Measurements from ENCODE around the gene LAMB4. TPM values are rescaled to one million over a fixed set of nuclear protein-coding genes. Genes with fewer than 3 reads are reported as not detected.

Gene LAMB4
- total and polyA plus RNA-seq, 4 experiments from 2014 or later = not detected

DNA sequence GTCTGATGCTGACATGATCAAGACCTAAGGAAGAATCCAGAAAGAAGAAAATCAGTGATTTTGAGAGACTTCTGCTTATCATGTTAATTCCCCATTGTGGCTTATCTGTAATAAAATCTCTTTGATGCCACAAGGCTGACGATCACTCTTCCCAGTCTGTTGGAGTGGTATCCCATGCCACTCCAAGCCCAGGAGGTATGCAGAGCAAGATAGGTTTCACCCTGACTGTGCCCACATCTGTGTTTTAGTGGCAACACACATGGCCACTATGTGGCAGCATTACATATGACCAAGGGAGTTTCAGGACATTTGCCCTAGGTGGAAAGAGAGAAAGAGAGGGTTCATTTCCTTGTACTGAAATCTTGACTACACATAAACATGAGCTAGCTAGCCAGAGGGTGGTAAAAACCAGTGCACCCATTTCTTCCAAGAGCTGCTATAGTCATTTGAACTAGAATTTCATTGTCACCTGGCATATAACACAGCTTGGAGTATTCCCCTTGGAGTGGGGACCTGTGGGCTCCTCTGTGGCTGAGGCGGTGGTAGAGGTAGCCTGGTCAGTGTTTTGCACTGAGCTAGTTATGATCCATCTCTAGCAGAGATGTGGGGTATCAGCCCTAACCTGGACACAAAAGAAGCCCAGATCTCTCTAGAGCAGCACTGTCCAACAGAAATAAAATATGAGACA, 20.8 kb downstream of the LAMB4 start:
- H3K27ac ChIP-seq (ENCODE audit: low read depth, low read length) = no peak overlapping the region
- H3K4me3 Mint-ChIP-seq = no peak overlapping the region
- no peaks in the 10 kb centered on the region for H3K27me3 ChIP-seq (ENCODE audit: insufficient read depth, low read length)
- POLR2A ChIA-PET (ENCODE audit: partially characterized antibody) = no interaction called here
- no peak overlapping the region for H3K4me3 ChIP-seq (ENCODE audit: low read length in 2 of 2)
- H3K4me1 ChIP-seq (ENCODE audit: insufficient read depth, low read length) = no peaks in the 10 kb centered on the region
- no peaks in the 10 kb centered on the region for H3K4me1 Mint-ChIP-seq
- no peaks in the 10 kb centered on the region for H3K9me3 ChIP-seq (ENCODE audit: control insufficient read depth in 1 of 2, low read length in 2 of 2)
- intact Hi-C loops (cut with micrococcal nuclease) = no loop called here
- no peaks in the 10 kb centered on the region for H3K27me3 Mint-ChIP-seq
- peaks cover 0 to 1% (median 0%) of the 10 kb centered on the region in 8 donors for H3K9me3 Mint-ChIP-seq
- H3K36me3 ChIP-seq (ENCODE audit: insufficient read depth, low read length) = no peaks in the 10 kb centered on the region
- H3K36me3 Mint-ChIP-seq = no peaks in the 10 kb centered on the region
- DNase-seq = no peak
- CTCF ChIA-PET (ENCODE audit: partially characterized antibody) = interaction anchor here (0.8 to 1.2 kb wide), 3 partner anchors 12 to 49 kb away, joined by 3 read pairs; no protein-coding TSS in a partner anchor
- H3K27ac Mint-ChIP-seq = no peak overlapping the region

GRCh38 chr7:108108131-108108530, 22.0 kb downstream of the LAMB4 start:
- intact Hi-C loops (cut with micrococcal nuclease) = no loop called here
- H3K9me3 Mint-ChIP-seq = peaks cover 0 to 1% (median 0%) of the 10 kb centered on the region in 8 donors
- no peak for DNase-seq
- no peaks in the 10 kb centered on the region for H3K27me3 ChIP-seq (ENCODE audit: insufficient read depth, low read length)
- H3K27me3 Mint-ChIP-seq = no peaks in the 10 kb centered on the region
- H3K4me1 ChIP-seq (ENCODE audit: insufficient read depth, low read length) = no peaks in the 10 kb centered on the region
- ChIA-PET CTCF (ENCODE audit: partially characterized antibody) (no interaction called here), POLR2A (ENCODE audit: partially characterized antibody) (no interaction called here)
- no peak overlapping the region for H3K27ac ChIP-seq (ENCODE audit: low read depth, low read length)
- no peaks in the 10 kb centered on the region for H3K4me1 Mint-ChIP-seq
- H3K36me3 ChIP-seq (ENCODE audit: insufficient read depth, low read length) = no peaks in the 10 kb centered on the region
- H3K9me3 ChIP-seq (ENCODE audit: control insufficient read depth in 1 of 2, low read length in 2 of 2) = no peaks in the 10 kb centered on the region
- H3K4me3 Mint-ChIP-seq = no peak overlapping the region
- no peak overlapping the region for H3K27ac Mint-ChIP-seq
- H3K36me3 Mint-ChIP-seq = no peaks in the 10 kb centered on the region
- H3K4me3 ChIP-seq (ENCODE audit: low read length in 2 of 2) = no peak overlapping the region

GRCh38 chr7:108104324-108104723, 25.8 kb downstream of the LAMB4 start:
- CTCF ChIA-PET (ENCODE audit: partially characterized antibody) = interaction anchor here (1.6 kb wide), 1 partner anchor 10 kb away, joined by 5 read pairs; no protein-coding TSS in a partner anchor
- Histone ChIP-seq H3K36me3 (ENCODE audit: insufficient read depth, low read length) (no peaks in the 10 kb centered on the region), H3K27me3 (ENCODE audit: insufficient read depth, low read length) (no peaks in the 10 kb centered on the region), H3K4me3 (ENCODE audit: low read length in 2 of 2) (no peak overlapping the region), H3K27ac (ENCODE audit: low read depth, low read length) (no peak overlapping the region), H3K4me1 (ENCODE audit: insufficient read depth, low read length) (no peaks in the 10 kb centered on the region), H3K9me3 (ENCODE audit: control insufficient read depth in 1 of 2, low read length in 2 of 2) (no peaks in the 10 kb centered on the region)
- POLR2A ChIA-PET (ENCODE audit: partially characterized antibody) = no interaction called here
- H3K36me3 Mint-ChIP-seq = no peaks in the 10 kb centered on the region
- H3K4me1 Mint-ChIP-seq = no peaks in the 10 kb centered on the region
- H3K27me3 Mint-ChIP-seq = peaks cover 0 to 8% of the 10 kb centered on the region in 2 donors
- no peak overlapping the region for H3K27ac Mint-ChIP-seq
- H3K9me3 Mint-ChIP-seq = peaks cover 0 to 1% (median 0%) of the 10 kb centered on the region in 8 donors
- intact Hi-C loops (cut with micrococcal nuclease) = no loop called here
- H3K4me3 Mint-ChIP-seq = no peak overlapping the region
- DNase-seq = no peak

DNA sequence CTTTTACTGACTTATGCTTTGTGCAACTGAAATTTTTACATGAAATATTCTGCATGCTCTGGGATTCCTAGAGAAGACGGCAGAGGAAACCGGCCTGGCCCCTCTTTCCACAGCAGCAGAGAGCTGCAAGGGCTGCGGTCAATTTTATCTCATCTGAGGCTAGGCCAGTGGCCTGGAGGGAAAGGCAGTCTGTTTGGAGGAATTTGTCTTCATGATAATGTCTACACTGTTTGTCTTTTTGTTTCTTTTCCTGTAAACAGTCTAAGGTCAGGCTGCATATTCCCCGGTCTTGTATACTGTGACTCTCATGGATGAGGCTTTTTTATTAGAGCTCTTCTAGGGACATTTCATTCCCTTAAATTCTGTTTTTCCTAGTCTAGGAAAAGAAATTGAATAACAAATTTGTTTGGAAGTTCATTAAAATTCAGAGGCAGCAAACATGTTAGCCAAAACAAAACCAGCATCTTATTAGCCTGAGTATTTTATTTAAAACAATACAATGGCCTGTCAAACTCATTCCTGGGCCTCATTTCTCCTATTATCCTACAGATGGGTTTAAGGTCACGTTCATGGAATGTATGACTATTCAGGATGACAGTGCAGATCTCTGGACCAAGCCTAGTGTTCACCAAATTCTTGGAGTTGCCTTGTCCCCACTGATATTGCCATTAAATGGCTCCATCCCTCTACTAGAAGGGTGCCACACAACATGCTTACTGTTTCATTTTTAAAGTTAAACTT, 26.4 kb downstream of the LAMB4 start:
- Mint-ChIP-seq H3K4me3 (no peak overlapping the region), H3K9me3 (peaks cover 0 to 1% (median 0%) of the 10 kb centered on the region in 8 donors), H3K27me3 (peaks cover 0 to 8% of the 10 kb centered on the region in 2 donors), H3K4me1 (no peaks in the 10 kb centered on the region), H3K36me3 (no peaks in the 10 kb centered on the region), H3K27ac (no peak overlapping the region)
- DNase-seq = no peak
- Histone ChIP-seq H3K4me3 (ENCODE audit: low read length in 2 of 2) (no peak overlapping the region), H3K27ac (ENCODE audit: low read depth, low read length) (no peak overlapping the region), H3K4me1 (ENCODE audit: insufficient read depth, low read length) (no peaks in the 10 kb centered on the region), H3K9me3 (ENCODE audit: control insufficient read depth in 1 of 2, low read length in 2 of 2) (no peaks in the 10 kb centered on the region), H3K27me3 (ENCODE audit: insufficient read depth, low read length) (no peaks in the 10 kb centered on the region), H3K36me3 (ENCODE audit: insufficient read depth, low read length) (no peaks in the 10 kb centered on the region)
- ChIA-PET CTCF (ENCODE audit: partially characterized antibody) (interaction anchor here (1.6 kb wide), 1 partner anchor 10 kb away, joined by 5 read pairs; no protein-coding TSS in a partner anchor), POLR2A (ENCODE audit: partially characterized antibody) (no interaction called here)
- intact Hi-C loops (cut with micrococcal nuclease) = no loop called here

DNA sequence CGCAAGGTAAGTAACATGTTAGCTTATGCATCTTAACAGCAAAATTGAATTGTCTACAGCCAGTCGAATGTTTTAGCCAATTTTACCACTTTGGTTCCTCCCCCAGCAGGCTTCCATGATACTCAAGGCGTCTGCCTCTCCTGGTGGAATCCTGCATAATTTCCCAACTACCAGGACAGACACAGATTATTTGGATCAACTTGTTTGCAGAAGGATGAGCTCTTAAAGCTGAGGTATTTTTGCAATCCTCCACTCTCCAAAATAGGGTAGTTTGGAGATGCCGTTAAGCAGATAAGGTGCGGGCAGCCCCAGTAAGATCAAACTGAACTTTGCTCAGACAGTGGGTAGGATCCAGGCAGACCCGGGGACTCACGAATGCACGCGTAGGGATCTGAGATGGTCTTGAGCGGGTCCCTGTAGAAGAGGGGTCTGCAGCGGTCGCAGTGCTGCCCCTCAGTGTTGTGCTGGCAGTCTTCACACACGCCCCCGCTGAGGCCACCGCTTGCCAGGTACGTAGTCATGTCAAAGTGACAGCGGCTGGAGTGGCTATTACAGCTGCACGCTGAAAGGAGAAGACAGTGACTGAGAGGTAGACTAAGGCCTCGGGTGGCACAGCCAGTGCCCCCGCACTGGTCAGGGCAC, 27.4 kb downstream of the LAMB4 start:
- intact Hi-C loops (cut with micrococcal nuclease) = no loop called here
- Mint-ChIP-seq H3K9me3 (peaks cover 0 to 1% (median 0%) of the 10 kb centered on the region in 8 donors), H3K27me3 (peaks cover 0 to 8% of the 10 kb centered on the region in 2 donors), H3K27ac (no peak overlapping the region), H3K36me3 (no peaks in the 10 kb centered on the region), H3K4me1 (no peaks in the 10 kb centered on the region), H3K4me3 (no peak overlapping the region)
- no peak overlapping the region for H3K4me3 ChIP-seq (ENCODE audit: low read length in 2 of 2)
- POLR2A ChIA-PET (ENCODE audit: partially characterized antibody) = no interaction called here
- DNase-seq = no peak
- CTCF ChIA-PET (ENCODE audit: partially characterized antibody) = no interaction called here
- no peaks in the 10 kb centered on the region for H3K9me3 ChIP-seq (ENCODE audit: control insufficient read depth in 1 of 2, low read length in 2 of 2)
- H3K4me1 ChIP-seq (ENCODE audit: insufficient read depth, low read length) = no peaks in the 10 kb centered on the region
- no peaks in the 10 kb centered on the region for H3K36me3 ChIP-seq (ENCODE audit: insufficient read depth, low read length)
- H3K27me3 ChIP-seq (ENCODE audit: insufficient read depth, low read length) = no peaks in the 10 kb centered on the region
- H3K27ac ChIP-seq (ENCODE audit: low read depth, low read length) = no peak overlapping the region

DNA sequence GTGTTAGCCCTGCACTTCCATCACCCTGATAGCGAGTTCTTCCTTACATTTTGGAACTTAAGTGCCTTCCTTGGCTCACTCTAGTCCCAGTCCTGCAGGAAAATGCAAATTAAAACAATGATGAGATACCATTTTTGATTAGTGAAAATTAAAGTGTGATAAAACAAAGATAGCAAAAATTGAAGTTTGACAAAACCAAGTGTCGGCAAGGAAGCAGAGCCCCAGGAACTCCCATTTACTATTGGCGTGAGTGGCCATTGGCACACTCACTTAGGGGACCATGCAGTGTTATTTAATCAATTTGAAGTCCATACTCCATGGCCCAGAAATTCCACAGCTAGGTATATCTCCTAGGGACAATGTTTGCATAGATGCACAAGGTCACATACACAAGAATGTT, 28.4 kb downstream of the LAMB4 start:
- Histone ChIP-seq H3K4me1 (ENCODE audit: insufficient read depth, low read length) (no peaks in the 10 kb centered on the region), H3K36me3 (ENCODE audit: insufficient read depth, low read length) (no peaks in the 10 kb centered on the region), H3K4me3 (ENCODE audit: low read length in 2 of 2) (no peak overlapping the region), H3K27me3 (ENCODE audit: insufficient read depth, low read length) (no peaks in the 10 kb centered on the region), H3K9me3 (ENCODE audit: control insufficient read depth in 1 of 2, low read length in 2 of 2) (no peaks in the 10 kb centered on the region), H3K27ac (ENCODE audit: low read depth, low read length) (no peak overlapping the region)
- no peak overlapping the region for H3K27ac Mint-ChIP-seq
- intact Hi-C loops (cut with micrococcal nuclease) = no loop called here
- no peak for DNase-seq
- POLR2A ChIA-PET (ENCODE audit: partially characterized antibody) = no interaction called here
- H3K9me3 Mint-ChIP-seq = peaks cover 0 to 1% (median 0%) of the 10 kb centered on the region in 8 donors
- H3K36me3 Mint-ChIP-seq = no peaks in the 10 kb centered on the region
- H3K27me3 Mint-ChIP-seq = peaks cover 0 to 8% of the 10 kb centered on the region in 2 donors
- H3K4me3 Mint-ChIP-seq = no peak overlapping the region
- CTCF ChIA-PET (ENCODE audit: partially characterized antibody) = no interaction called here
- H3K4me1 Mint-ChIP-seq = no peaks in the 10 kb centered on the region

DNA sequence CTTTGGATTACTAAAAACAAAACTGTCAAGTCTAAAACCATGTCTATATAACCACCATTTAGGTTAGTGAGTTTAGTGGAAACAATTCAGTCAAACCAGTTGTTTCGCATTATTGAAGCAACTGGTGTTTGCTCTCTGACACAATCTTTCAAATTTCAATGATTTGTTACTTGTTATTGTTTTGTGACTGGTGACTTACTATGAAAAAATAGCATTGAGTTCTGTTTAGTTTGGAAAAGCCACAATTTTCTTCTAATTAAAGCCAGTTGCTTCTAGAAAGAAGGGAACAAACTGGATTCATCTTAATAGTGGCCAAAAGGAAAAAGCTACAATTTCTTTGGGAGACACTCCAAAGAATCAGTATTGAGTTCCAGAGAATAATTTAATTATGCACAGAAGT, 30.4 kb downstream of the LAMB4 start:
- CTCF ChIA-PET (ENCODE audit: partially characterized antibody) = no interaction called here
- H3K27me3 Mint-ChIP-seq = peaks cover 2 to 8% of the 10 kb centered on the region in 2 donors
- H3K4me3 Mint-ChIP-seq = no peak overlapping the region
- no peaks in the 10 kb centered on the region for H3K9me3 ChIP-seq (ENCODE audit: control insufficient read depth in 1 of 2, low read length in 2 of 2)
- no peak for DNase-seq
- H3K27ac ChIP-seq (ENCODE audit: low read depth, low read length) = no peak overlapping the region
- H3K9me3 Mint-ChIP-seq = no peaks in the 10 kb centered on the region
- no peaks in the 10 kb centered on the region for H3K4me1 ChIP-seq (ENCODE audit: insufficient read depth, low read length)
- no peaks in the 10 kb centered on the region for H3K36me3 Mint-ChIP-seq
- no peaks in the 10 kb centered on the region for H3K4me1 Mint-ChIP-seq
- no peak overlapping the region for H3K27ac Mint-ChIP-seq
- H3K27me3 ChIP-seq (ENCODE audit: insufficient read depth, low read length) = no peaks in the 10 kb centered on the region
- no peaks in the 10 kb centered on the region for H3K36me3 ChIP-seq (ENCODE audit: insufficient read depth, low read length)
- H3K4me3 ChIP-seq (ENCODE audit: low read length in 2 of 2) = no peak overlapping the region
- intact Hi-C loops (cut with micrococcal nuclease) = no loop called here
- POLR2A ChIA-PET (ENCODE audit: partially characterized antibody) = no interaction called here

Measured in CD4-positive, alpha-beta memory T cell (primary cell).